GM19099 (cell line): ENCODE measurements around the gene ANKRD2.

Experiments
- POLR2A ChIP-seq: IDR thresholded peaks from 3 replicates; pipeline ENCODE4 v1.6.1; 2011; ENCODE audit warnings: low read depth; ENCODE audit not compliant: insufficient read length; ENCODE audit errors: extremely low read depth

ANKRD2 gene

DNA sequence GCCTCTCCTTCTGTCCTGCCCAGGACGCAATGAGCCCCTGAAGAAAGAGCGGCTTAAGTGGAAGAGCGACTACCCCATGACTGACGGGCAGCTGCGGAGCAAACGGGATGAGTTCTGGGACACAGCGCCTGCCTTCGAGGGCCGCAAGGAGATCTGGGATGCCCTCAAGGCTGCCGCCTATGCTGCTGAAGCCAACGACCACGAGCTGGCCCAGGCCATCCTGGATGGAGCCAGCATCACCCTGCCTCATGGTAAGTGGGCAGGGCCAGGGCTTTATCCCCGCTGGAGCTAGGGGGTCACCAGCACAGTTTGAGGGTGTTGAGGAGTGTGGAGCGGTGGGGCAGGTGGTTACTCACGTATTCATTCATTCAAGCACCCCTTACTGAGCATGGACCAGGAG is 4.7 kb upstream of the ANKRD2 start:
- no peak for TF ChIP-seq POLR2A

DNA sequence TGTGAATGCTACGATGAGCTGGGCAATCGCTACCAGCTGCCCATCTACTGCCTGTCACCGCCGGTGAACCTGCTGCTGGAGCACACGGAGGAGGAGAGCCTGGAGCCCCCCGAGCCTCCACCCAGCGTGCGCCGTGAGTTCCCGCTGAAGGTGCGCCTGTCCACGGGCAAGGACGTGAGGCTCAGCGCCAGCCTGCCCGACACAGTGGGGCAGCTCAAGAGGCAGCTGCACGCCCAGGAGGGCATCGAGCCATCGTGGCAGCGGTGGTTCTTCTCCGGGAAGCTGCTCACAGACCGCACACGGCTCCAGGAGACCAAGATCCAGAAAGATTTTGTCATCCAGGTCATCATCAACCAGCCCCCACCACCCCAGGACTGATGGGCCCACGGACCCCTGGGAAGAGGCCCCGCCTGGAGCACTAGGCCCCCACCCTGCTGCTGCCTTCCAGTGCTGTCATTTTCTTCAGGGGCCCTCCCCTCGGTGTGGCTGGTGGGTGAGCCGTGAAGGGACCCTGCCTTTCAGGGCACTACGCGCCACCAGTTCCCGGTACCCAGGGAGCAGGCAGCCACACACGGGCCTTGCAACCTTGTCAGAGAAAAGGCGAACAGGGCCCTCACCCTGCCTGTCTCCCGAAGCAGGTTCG is 2.3 kb upstream of the ANKRD2 start:
- TF ChIP-seq POLR2A = no peak

DNA sequence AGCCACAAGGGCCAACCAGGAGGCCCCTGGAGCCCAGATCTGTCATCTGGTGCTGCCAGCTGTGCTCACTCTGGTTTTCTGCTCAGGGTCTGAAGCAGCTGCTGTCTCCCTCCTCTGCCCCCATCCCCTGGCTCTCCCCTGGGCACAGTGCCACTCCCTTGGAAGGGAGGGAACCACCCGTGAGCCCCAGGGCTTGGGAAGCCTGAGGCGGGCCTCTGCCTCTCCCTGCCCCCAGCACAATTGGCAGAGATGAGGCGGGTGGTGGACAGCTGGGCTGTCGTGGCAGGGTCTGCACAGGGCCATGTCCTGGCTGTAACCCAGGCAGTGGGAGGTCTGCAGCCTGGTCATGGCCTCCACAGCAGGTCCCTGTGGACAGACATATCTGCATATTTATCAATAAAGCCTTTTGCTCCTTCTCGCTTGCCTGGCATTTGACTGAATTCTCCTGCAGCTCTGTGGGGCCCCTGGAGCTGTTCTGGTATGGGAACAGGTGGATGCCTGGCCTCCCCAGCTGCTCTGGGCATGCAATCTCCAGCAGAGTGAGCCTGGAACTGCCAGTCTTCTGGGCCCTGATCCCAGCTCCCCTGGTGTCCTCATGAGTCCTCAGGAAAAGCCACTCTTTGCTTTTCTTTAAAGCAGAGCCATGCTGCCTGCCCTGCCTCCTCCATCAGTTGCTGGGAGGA is 1.6 kb upstream of the ANKRD2 start:
- TF ChIP-seq POLR2A = no peak

DNA sequence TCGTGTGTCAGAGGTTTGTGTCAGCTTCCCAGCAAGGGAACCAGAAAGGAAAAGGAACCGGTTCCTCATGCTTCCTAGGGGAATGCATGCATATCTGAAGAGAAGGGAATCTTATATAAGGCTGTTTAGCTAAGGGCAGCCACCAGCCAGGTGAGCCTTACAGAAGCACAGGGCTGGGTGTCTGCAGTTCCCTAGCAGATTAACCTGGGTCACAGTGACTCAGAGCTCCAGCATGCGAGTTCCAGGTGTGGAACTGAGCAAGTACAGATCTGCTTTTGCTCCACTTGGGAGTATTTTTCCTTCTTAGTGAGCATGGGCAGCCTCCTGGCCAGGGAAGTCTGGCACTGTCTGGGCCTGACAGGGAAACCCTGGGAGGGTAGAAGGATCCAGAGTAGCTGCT is 957 bp upstream of the ANKRD2 start:
- TF ChIP-seq POLR2A = no peak

DNA sequence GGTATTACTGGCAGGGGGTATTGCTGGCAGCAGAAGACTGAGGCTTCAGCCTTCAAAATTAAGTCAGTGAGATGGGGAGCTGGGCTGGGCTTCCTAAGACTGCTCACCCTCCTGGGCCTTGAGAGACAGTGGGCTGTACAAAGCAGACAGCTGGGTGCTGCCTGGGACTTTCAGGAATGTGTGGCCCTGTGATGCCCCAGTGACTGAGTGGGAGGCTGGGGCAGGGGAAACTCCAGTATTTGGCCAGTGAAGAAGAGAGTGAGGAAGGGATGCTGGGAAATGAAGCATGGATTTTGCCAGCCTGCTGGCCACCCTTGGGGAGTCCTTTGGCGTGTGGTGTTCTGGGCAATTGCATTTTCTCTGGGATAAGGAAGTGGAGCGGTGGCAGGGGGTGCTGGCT is 442 bp downstream of the ANKRD2 start:
- TF ChIP-seq POLR2A = no peak

DNA sequence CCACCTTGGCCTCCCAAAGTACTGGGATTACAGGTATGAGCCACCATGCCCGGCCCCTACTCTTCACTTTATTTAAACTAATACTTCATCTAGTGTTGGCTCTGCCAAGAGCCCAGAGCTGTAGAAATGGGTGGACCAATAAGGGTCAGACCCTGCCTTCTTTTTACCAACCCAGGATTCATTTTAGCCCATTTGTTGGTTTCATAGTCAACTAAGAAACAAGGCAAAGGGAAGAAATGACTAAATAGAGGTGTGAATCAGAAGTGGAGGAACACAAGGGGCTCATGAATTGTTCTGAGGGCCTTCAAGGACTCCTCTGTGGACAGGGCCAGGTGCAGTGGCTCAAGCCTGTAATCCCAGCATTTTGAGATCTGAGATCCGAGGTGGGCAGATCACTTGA is 1.1 kb downstream of the ANKRD2 start:
- no peak for TF ChIP-seq POLR2A

GRCh38 chr10:97574374-97575126 is 2.0 kb downstream of the ANKRD2 start:
- no peak for TF ChIP-seq POLR2A

GRCh38 chr10:97575127-97575668 is 2.6 kb downstream of the ANKRD2 start:
- no peak for TF ChIP-seq POLR2A

DNA sequence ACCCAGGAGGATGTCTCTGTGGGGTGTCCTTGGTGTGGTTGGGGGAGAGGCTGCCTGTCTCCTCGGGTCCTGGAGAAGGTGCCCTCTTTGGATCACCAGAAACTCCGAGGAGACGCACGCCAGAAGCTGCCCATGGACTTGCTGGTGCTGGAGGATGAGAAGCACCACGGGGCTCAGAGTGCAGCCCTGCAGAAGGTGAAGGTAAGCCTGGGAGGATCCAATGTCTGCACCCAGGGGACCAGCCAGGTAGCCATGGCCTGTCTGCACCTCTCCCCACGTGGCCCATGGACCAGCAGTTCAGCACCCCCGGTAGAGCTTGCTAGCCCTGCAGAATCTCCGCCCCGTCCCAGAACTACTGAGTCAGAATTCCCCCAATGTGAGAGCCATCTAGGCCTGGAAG is 5.1 kb downstream of the ANKRD2 start:
- TF ChIP-seq POLR2A = no peak

GRCh38 chr10:97578171-97578844 is 5.7 kb downstream of the ANKRD2 start:
- no peak for TF ChIP-seq POLR2A

DNA sequence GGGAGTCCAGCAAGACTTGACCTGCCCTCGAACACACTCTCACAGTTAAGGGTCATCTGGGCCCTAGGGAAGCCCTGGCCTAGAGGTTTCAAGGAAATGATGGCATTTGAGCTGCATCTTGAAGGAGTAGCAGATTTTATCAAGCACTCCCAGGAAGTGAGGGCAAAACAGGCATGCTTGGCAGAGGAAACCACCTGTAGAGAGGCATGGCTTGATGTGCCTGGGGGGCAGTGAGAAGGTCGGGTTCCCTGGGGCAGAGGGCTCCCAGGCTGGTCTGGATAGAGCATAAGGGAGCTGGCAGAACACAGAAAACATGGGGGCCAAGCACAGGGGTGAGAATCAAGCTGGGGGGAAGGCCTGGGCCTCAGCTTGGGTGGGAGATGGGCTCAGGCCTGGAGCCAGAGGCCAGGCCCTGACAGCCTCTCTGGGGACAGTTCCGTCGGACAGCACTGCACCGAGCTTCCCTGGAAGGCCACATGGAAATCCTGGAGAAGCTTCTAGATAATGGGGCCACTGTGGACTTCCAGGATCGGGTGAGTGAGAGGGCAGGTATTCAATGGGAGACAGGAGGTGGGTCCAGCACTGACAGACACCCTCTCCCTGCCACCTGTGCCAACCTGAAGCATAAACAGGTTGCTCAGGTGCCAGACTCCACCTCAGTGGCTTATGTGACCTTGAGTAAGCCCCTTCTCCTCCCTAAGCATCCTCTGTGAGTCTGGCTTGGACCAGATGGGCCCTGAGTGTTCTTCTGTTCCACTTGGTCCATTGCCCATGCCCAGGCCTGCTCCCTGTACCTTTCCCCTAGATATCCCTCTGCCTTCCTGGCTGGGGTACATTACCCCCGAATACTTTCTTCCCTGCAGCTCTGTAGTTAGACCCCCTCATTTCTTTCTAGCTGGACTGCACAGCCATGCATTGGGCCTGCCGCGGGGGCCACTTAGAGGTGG is 8.1 kb downstream of the ANKRD2 start:
- TF ChIP-seq POLR2A = no peak

DNA sequence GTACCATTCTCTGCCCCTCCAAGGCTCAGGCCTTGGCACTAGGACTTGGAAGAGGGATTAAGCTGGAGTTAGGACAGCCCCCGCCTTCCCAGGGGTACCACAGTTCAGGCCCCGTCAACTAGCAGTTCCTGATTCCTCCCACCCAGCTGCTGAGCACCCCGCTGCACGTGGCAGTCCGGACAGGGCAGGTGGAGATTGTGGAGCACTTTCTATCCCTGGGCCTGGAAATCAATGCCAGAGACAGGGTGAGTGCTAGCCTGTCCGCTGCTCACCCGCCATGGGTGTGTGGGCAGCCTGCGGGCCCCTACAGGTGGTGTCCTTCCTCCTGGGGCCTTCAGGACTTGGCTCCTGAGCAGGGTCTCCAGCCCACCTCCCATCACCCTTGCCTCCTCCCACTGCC is 9.6 kb downstream of the ANKRD2 start:
- no peak for TF ChIP-seq POLR2A

DNA sequence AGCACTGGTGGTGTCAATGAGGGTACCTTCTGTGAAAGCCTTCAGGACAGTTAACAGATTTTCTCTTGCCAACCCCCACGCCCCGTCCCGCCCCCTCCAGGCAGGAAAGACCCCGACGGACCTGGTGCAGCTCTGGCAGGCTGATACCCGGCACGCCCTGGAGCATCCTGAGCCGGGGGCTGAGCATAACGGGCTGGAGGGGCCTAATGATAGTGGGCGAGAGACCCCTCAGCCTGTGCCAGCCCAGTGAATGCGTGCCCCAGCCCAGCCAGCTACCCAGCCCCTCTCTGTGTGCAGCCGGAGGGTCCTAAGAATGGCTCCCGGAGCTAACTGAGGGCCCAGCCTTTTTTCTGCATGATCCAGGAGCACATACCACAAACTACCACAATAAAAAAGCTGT is 10.9 kb downstream of the ANKRD2 start:
- no peak for TF ChIP-seq POLR2A
